GDM1 (cell line): ENCODE measurements around the gene CLRN2.
"Not testable (repeated sequence)": the region's sequence is repeated elsewhere in the genome, so short reads cannot be mapped to it uniquely, and the experiment has no call there.

ENCODE experiments used
- DNase-seq: peaks from one replicate; lab custom pipeline; 2025; lab: John Stamatoyannopoulos, UW

Gene CLRN2

DNA sequence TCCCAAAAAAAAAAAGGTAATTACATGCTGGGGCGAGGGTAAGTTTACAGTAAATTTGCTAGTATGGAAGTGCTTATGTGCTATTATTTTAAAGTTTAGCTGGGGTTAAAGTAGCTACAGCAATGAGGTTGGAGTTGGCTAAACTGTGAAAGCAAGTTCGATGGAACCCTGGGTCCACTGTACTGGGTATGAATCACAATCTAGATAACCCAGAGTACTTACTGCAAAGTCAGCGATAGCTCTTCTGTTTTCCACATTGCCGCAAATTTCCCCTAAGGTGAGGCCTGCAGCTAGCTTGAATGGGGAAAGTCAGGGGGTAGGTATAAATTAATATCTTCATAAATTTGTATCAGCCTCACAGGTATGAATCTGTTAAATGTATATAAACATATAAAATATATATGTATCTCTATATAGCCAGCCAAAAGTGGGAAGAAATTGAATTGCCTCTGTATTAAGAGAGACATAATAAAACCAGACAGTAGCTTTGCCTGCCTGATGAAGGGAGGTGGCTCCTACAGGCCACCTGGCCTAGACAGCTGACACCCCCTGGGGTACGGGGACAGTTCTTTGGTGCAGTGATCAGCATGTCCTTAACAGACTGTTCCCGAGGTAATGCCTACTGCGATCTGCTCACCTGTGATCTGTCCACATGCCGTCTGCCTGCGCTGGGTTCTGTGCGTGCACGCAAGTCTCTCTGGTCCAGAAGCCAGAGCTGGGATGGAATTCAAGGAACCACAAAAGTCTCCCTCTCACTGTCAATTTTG, 30.6 kb downstream of the CLRN2 start:
- DNase-seq: no peak

DNA sequence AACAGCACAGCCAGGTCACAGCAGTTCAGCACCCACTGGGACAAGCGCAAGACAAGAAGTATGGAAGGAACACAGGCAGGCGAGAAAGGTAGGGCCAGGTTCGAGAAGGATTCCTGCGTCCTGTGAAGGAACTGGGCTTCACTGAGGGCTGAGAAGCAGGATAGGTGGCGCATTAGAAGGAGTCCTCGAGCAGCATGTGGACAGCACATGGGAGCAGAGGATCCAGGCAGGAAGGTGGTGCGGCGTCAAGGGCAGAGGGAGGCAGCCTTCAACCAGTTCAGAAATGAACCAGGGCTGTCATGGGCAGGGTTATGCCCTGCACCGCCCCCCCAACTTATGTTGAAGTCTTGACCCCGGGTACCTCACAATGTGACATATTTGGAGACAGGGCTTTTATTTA, 31.3 kb downstream of the CLRN2 start:
- no peak for DNase-seq

DNA sequence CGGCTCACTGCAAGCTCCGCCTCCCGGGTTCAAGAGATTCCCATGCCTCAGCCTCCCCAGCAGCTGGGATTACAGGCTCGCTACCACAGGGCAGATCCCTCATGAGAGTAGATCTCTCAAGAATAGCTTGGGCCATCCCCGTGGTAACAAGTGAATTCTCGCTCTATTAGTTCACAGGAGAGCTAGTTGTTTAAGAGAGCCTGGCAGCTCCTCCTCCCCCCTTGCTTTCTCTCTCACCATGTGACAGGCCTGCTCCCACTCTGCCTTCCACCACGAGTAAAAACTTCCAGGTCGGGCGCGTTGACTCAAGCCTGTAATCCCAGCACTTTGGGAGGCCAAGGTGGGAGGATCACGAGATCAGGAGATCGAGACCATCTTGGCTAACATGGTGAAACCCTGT, 31.7 kb downstream of the CLRN2 start:
- no peak for DNase-seq

DNA sequence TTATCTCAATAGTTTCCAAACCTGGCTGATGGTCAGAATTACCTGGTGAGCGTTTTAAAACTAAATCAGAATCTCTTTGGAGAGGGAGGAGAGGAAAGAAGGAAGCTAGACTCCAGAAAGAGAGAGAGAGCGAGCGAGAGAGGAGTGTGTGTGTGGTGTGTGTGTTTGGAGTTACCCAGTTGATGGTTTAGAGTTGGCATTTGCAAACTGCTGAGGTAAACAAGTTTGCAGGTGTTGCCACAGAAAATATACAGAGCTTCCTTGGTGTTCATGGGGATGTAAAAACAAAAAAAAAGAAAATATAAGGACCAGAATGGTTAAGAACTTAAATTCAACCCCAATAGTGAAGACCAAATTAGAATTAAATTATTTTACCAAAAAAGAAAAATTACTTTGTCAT, 35.6 kb downstream of the CLRN2 start:
- no peak for DNase-seq

DNA sequence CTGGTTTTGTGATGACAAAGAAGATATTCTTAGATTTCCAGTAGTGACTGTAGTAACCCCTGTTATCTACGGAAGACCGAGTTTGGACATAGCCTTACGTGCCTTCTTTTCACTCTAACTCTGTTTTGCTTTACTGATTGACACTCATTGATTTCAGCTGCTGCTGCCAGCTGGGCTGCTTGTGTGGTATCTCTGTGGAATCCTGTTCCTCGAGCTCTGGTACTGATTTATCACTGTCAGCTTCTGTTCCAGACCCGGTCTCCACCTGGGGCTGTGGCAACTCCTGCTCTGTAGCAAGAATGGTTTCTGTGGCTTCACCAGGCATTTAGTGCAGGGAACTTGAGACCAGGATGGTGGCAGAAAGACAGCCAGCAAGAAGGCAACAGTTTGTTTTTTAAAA, 37.5 kb downstream of the CLRN2 start:
- DNase-seq: no peak

DNA sequence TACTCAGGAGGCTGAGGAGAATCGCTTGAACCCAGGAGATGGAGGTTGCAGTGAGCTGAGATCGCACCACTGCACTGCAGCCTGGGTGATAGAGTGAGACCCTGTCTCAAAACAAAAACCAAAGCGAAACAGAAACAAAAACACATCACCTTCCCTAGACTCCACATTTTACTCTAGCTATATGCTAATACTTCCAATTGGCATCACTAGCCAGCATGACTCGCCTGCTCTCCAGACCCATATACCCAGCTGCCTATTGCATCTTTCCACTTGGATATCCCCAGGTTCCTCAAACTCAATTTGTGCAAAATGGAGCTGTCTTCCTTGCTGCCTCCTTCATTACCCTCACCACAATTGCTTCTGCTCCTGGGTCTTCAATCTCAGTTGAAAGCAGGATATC, 39.6 kb downstream of the CLRN2 start:
- no peak for DNase-seq

DNA sequence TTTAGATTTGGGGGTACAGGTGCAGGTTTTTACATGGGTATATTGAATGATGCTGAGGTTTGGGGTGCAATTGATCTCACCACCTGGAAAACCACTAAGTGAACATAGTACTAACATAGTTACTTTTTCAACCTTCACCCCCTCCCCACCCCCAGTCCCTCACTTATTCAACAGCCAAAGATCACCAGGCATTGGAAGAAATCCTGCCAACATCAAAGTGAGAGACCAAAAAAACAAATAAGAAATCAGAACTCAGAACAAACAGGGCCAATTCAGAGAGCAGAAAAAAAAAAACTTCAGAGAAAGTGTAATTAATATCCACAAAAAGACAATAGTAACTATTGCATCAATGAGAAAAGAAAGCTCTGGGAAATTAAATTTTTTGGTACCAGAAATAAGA, 41.5 kb downstream of the CLRN2 start:
- no peak for DNase-seq

DNA sequence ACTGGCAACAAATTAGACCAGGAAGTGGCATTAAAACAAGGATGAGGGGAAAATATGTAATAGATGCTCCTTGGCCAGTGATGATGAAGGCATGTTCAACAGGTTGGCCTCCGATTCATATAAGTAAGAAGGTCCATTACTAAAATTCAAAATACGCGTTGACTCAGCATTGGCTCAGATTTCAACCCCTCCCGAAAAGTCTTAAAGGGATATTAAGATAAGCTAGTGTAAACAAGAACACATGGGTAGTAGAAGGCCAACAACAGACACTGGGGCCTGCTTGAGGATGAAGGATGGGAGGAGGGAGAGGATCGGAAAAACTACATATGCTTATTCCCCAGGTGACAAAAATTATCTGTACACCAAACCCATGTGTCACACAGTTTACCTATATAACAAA, 42.9 kb downstream of the CLRN2 start:
- DNase-seq: no peak

DNA sequence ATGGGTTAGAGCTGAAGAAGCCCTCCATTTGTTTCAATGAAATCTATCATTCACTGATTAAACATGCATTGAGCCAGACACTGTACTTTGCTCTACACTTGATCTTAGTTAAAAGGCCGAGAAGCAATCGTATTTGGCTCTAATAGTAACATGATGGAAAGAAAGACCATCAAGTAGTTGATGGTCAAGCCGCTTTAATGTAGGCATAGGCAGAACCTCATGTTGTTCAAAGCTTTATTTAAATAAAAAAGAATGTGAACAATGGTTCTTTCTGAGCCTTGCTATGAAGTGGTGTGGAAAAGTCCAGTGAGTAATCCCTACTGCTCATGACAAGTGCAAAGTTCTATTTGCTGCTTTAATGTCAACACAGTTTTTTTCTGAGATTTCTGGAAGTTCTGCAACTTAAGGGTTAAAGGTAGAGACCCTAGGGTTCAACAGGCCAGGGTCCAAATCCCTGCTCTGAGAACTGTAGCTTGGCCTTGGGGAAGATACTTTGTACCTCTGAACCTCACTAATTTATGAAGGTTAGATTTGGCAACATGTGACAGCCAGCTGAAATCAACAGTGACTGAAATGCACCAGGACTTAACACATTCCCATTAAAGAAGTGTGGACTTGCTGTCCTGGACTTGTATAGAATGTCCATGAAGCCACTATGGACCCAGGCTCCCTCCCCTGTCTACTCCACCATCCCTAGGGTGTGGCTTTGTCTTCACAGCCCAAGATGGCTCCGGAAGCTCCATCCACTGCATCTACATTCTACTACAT, 44.2 kb downstream of the CLRN2 start:
- no peak for DNase-seq

DNA sequence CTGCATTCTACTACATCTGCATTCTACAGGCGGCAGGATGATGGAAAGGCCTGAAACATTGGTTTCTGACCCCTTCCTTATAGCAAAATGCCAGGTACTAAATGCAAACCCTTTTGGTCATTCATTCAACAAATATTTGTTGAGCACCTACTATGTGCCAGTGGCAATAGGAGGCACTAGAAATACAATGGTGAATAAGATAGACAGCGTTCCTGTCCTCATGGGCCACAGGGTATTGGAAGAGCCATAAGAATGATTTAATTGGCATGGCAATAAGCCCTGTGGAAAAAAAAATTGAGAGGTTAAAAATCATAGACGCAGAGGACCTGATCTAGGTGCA, 44.7 kb downstream of the CLRN2 start:
- DNase-seq: no peak

DNA sequence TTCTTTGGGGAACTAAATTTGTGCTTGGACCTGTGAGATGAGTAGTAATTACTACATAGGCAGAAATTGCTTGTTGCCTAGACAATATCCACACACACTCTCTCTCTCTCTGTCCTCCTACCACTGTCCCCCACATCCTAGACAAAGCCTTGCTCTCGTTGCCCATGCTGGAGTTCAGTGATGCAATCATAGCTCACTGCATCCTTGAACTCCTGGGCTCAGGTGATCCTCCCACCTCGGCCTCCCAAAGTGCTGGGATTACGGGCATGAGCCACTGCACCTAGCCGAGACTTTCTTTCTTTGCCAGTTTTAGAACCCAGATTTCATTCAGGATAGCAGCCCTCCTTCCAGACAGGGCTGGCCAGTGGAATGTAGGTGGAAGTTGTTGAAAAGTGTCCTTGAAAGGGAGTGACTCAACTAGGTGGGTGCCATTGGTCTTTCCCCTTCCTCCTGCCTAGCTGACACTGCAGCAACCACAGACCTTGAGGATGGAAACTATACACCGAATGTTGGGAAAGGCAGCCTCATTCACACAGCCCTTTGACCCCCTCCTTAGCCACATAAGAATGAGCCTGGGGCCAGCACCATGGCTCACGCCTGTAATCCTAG, 45.2 kb downstream of the CLRN2 start:
- no peak for DNase-seq

DNA sequence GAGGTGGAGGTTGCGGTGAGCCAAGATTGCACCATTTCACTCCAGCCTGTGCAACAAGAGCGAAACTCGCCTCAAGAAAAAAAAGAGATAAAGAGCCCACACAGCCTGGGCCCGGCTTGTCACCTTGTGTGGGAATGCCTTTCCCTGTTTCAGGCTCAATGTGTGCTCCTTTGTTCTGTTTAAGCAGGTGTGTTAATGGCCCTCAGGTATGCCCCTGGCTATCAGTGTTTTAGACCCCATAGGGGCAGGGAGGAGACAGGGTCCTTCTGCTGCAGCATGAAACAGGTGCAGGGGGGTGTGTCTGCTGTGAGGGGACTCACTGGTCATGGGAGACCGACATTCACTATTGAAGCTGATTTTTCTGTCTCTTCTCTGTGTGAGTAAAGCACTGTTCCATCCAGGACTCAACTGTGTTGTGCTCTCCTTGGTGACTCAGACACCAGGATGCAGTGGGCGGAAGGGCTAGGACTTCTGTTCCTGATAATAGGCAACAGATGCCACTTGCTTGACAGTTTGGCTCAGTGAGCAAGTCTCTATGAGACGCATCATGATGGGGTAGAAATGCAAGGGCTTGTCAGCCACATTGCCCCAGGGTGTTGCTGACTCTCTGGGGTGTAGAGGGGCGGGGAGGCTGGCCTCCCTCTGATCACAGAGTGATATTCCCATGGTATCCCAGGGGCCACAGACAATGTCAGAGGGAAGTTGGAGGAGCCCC, 46.4 kb downstream of the CLRN2 start:
- no peak for DNase-seq

DNA sequence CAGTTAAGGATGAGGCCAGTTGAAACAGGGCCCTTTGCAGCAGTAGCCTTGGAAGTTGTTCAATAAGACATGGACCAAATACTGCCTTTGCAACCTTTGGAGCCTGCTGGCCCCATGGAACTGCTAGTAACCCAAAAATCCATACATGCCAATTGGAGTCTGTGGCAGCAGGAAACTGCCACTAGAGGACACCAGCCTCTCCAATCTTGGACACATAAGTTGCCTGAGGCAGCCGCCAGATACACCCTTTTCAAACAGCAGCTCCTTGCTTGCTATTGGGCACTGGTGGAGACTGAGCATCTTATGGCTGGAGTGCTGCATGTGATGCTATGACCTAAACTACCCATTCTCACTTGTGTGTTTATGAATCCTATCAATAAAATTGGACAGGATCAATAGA, 47.2 kb downstream of the CLRN2 start:
- no peak for DNase-seq

DNA sequence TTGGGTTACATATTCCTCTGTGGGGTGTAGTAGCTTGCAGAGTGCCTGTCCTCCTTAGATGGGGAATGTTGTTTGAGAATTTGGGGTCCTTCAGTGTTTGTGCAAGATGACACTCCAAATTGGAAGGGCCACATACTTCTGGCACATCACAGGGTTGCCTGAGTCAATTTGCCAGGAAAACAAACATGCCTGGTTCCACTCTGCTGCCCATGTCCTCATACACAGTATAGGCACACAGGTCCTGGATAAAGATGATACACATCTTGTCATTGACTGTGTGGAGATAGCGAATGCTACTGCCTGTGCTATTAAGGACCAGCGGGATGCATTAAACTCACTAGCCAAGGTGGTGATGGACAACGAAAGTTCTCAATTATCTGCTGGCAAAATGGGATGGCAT, 50.9 kb downstream of the CLRN2 start:
- DNase-seq: no peak

DNA sequence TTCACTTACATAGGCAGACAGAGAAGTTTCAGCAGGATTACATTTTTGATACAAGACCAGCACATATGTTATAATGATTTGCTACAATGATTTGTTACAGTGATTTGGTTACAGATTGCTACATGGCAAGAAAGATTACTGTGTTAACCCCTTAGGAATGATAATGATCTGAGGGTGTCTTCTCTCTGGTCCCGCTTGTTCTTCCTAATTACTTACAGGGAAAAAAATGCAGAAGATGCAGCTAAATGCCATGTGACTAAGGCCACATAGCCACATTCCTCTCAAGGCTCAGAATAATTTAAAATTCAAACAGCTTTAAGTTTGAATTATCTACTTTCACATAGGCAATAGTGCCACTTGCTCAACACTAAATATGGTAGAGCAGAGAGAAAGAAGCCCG, 52.3 kb downstream of the CLRN2 start:
- DNase-seq: no peak

DNA sequence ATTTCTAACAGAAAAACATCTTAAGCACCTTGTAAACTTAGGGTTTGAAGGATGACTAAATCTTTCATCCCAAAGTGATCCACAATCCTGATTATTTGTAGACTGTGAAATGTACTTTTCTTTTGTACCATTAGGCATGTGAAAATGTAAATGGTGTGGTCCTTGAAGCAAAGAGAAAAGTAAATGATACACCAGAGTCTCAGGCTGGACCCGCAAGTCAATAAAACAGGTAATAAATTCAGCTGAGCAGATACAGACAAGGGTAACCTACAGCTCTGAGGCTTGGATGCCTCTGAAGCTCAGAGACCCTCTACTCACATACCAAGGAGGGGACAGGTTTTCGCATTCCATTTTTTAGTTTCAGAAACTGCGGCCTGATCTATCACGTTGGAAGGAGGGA, 59.2 kb downstream of the CLRN2 start:
- no peak for DNase-seq

DNA sequence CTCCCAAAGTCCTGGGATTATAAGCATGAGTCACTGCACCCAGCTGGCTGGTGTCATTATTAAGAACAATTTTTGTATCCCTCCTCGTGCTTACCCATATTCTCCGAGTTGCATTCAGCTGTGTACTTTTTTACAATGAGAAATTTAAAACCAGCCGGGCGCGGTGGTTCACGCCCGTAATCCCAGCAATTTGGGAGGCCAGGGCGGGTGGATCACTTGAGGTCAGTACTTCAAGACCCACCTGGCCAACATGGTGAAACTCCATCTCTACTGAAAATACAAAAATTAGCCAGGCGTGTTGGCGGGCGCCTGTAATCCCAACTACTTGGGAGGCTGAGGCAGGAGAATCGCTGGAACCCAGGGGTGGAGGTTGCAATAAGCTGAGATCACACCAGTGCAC, 60.2 kb downstream of the CLRN2 start:
- not testable (repeated sequence) for DNase-seq
